ENCODE measurements around the gene RAC2.

- no peak for TF ChIP-seq POLR2A (IDR thresholded peaks at IDR 0.05; ENCODE audit: low read depth)
- TF ChIP-seq CTCF (IDR thresholded peaks at IDR 0.05): no peak
These were observed 48.1 kb downstream of the RAC2 start for GRCh38 chr22:37195921-37196320.

All from esophagus muscularis mucosa (tissue), 3 donors.